H1 (cell line): ENCODE measurements around the gene SHMT1. TPM values are rescaled to one million over a fixed set of nuclear protein-coding genes. Genes with fewer than 3 reads are reported as not detected.

Source experiments
- ATF3 ChIP-seq: IDR thresholded peaks from 2 replicates; pipeline ENCODE4 v1.6.1; 2011; ENCODE audit warnings: low read depth, mild to moderate bottlenecking, low read length; ENCODE audit not compliant: insufficient read depth
- BACH1 ChIP-seq: IDR thresholded peaks from 2 replicates; pipeline ENCODE4 v1.6.1; 2012; ENCODE audit warnings: low read length, improper control_type of control experiment
- CEBPB ChIP-seq: IDR thresholded peaks from 2 replicates; pipeline ENCODE4 v1.6.1; 2012; ENCODE audit warnings: low read depth, low read length
- CHD7 ChIP-seq: fragments of 300-600 bp; sonication (generic); IDR thresholded peaks from 2 replicates; pipeline ENCODE4 v1.7.1; 2012; ENCODE audit warnings: low read length, moderate library complexity, mild to moderate bottlenecking, inconsistent platforms; ENCODE audit not compliant: insufficient replicate concordance
- CTBP2 ChIP-seq: IDR thresholded peaks from 2 replicates; pipeline ENCODE4 v1.7.0; 2011; ENCODE audit warnings: borderline replicate concordance, mild to moderate bottlenecking, moderate library complexity, mixed read lengths, low read length; ENCODE audit not compliant: insufficient read depth, insufficient read length
- KDM4A ChIP-seq: IDR thresholded peaks from one replicate; pipeline ENCODE4 v1.7.1; 2012; ENCODE audit warnings: low read depth, mild to moderate bottlenecking, moderate library complexity, low read length, inconsistent platforms; ENCODE audit not compliant: severe bottlenecking
- SP4 ChIP-seq: IDR thresholded peaks from 2 replicates; pipeline ENCODE4 v1.6.1; 2012; ENCODE audit warnings: low read length, inconsistent platforms
- polyA plus RNA-seq, 7 experiments: library from polyadenylated mRNA; depleted of rRNA in 3 of 7; stranded (reverse) in 5 of 7; unstranded in 2 of 7; fragments of >200 nt in 5 of 7; fragments of 200-250 nt in 2 of 7; gene quantifications; 1 replicate in 5 of 7; 2 replicates in 1 of 7; 4 replicates in 1 of 7; pipeline versions ENCODE4 v1.2.1 to v1.2.3, GENCODE V29; 2011 to 2013; ENCODE audit warnings: missing spikeins in 2 of 7, mixed read lengths in 2 of 7
- total RNA-seq: library from RNA; stranded (reverse); fragmentation: NEBNext Ultra II Directional; extraction: Animal tissue kit (Norgen Biotek cat#: 25700); gene quantifications from 2 replicates; pipeline ENCODE4 v1.2.1, GENCODE V29; 2021
- TF ChIP-seq, protein P1 (sequence below): IDR thresholded peaks from 2 replicates; pipeline ENCODE4 v1.6.1; 2012; ENCODE audit warnings: low read length, inconsistent platforms

Gene SHMT1
- total and polyA plus RNA-seq, 2 of the 8 experiments (the other 6 are each of a cell fraction or from before 2014, with no cell fraction given), result 30.7 to 39.3 TPM

DNA sequence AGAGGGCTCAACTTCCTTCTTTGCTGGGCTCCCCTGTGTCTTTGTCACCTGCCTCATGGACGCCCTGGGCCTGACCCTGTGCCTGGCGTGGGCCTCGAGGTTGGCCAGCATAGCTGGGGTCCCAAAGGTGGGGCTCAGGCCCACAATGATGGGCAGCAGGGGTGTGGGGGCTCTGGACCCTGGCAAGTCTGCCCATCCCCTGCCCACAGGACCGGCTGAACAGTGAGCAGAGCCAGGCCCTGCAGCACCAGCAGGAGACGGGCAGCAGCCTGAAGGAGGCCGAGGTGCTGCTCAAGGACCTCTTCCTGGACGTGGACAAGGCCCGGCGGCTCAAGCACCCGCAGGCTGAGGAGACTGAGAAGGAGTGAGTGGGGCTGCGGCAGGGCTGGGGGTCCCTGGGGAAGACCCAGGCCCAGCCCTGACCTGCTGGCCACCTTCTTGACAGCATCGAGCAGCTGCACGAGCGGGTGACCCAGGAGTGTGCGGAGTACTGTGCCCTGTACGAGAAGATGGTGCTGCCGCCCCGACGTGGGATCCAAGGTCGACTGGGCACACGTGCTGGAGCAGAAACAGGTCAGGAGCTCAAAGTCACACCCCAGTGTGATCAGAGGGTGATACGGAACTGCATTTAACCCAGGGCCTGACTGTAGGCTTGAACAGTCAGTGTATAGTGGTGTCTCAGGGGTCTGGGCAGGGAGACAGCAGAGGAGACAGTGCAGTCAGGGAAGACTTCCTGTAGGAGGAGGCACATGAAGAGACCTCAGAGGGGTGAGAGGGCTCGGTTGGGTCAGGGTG is 18.0 kb upstream of the SHMT1 start (continued):
- no peak for TF ChIP-seq CHD7
- TF ChIP-seq, protein P1, sequence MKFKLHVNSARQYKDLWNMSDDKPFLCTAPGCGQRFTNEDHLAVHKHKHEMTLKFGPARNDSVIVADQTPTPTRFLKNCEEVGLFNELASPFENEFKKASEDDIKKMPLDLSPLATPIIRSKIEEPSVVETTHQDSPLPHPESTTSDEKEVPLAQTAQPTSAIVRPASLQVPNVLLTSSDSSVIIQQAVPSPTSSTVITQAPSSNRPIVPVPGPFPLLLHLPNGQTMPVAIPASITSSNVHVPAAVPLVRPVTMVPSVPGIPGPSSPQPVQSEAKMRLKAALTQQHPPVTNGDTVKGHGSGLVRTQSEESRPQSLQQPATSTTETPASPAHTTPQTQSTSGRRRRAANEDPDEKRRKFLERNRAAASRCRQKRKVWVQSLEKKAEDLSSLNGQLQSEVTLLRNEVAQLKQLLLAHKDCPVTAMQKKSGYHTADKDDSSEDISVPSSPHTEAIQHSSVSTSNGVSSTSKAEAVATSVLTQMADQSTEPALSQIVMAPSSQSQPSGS, result no peak
- TF ChIP-seq KDM4A, result no peak
- no peak for TF ChIP-seq ATF3
- TF ChIP-seq CTBP2, result no peak
- TF ChIP-seq CEBPB, result no peak
- no peak for TF ChIP-seq BACH1
- TF ChIP-seq SP4, result no peak
